IMR-90 (cell line): ENCODE measurements around the gene CFAP90. TPM values are rescaled to one million over a fixed set of nuclear protein-coding genes. Genes with fewer than 3 reads are reported as not detected.

Source experiments
- ATAC-seq: fragments of 200-7000 bp; cut with Tn5 transposase; 2 replicates; pipeline ENCODE4 v1.9.1; 2020; ENCODE audit warnings: low read depth, mild to moderate bottlenecking, moderate library complexity
- BruUV-seq: library from RNA; stranded (reverse); fragments of 400-500 nt; replicated peaks from 2 replicates; lab custom pipeline; 2021; lab: Mats Ljungman, UMichigan
- CTCF ChIA-PET: fragments of 300-600 bp; formaldehyde crosslinking; extraction: SDS; loops from one replicate; lab custom pipeline; 2021; ENCODE audit warnings: antibody characterized with exemption; lab: Yijun Ruan, JAX
- POLR2A ChIA-PET: fragments of 300-600 bp; sonication (Branson Sonifier 250); formaldehyde crosslinking; loops from one replicate; lab custom pipeline; 2022; ENCODE audit warnings: antibody characterized with exemption; ENCODE audit not compliant: unreplicated experiment; lab: Charles Lee
- DNase-seq: peaks from one replicate; pipeline ENCODE4 v3.0.0; 2013
- H2AFZ ChIP-seq: replicated peaks from 2 replicates; pipeline ENCODE3; 2013; ENCODE audit warnings: low read length, mild to moderate bottlenecking; ENCODE audit not compliant: poor library complexity
- H2AK5ac ChIP-seq: 2 replicates; pipeline ENCODE4 v1.6.1; 2013; ENCODE audit warnings: low read depth, low read length, inconsistent platforms
- H2AK9ac ChIP-seq: replicated peaks from 2 replicates; pipeline ENCODE3; 2013; ENCODE audit warnings: mild to moderate bottlenecking, low read depth, low read length, moderate library complexity; ENCODE audit not compliant: poor library complexity
- H2BK120ac ChIP-seq: 2 replicates; pipeline ENCODE4 v1.6.1; 2013; ENCODE audit warnings: low read depth, low read length, inconsistent platforms
- H2BK15ac ChIP-seq: 3 replicates; pipeline ENCODE4 v1.6.1; 2013; ENCODE audit warnings: low read depth, low read length, inconsistent platforms
- H2BK20ac ChIP-seq: 2 replicates; pipeline ENCODE4 v1.6.1; 2013; ENCODE audit warnings: low read depth, mild to moderate bottlenecking, inconsistent platforms, low read length, moderate library complexity
- H2BK5ac ChIP-seq: 2 replicates; pipeline ENCODE4 v1.6.1; 2013; ENCODE audit warnings: mild to moderate bottlenecking, low read depth, low read length, inconsistent platforms; ENCODE audit not compliant: poor library complexity, severe bottlenecking
- H3K14ac ChIP-seq: replicated peaks from 2 replicates; pipeline ENCODE4 v1.6.1; 2013; ENCODE audit warnings: low read depth, low read length, inconsistent platforms
- H3K18ac ChIP-seq: 2 replicates; pipeline ENCODE4 v1.6.1; 2013; ENCODE audit warnings: low read depth, low read length, control low read depth
- H3K23ac ChIP-seq: 2 replicates; pipeline ENCODE4 v1.6.1; 2013; ENCODE audit warnings: low read depth, low read length, inconsistent platforms
- H3K27ac ChIP-seq: 2 replicates; pipeline ENCODE4 v1.5.1; 2013; ENCODE audit warnings: mild to moderate bottlenecking, control low read depth, low read length; ENCODE audit not compliant: insufficient read depth
- H3K27me3 ChIP-seq: 2 replicates; pipeline ENCODE4 v1.6.1; 2013; ENCODE audit warnings: low read length; ENCODE audit not compliant: control insufficient read depth, insufficient read depth
- H3K36me3 ChIP-seq: 2 replicates; pipeline ENCODE4 v1.6.1; 2013; ENCODE audit warnings: low read length, mixed read lengths; ENCODE audit not compliant: control insufficient read depth, insufficient read depth
- H3K4ac ChIP-seq: 2 replicates; pipeline ENCODE4 v1.6.1; 2013; ENCODE audit warnings: low read depth, low read length, inconsistent platforms
- H3K4me1 ChIP-seq: 2 replicates; pipeline ENCODE4 v1.6.1; 2013; ENCODE audit warnings: low read length, mixed read lengths; ENCODE audit not compliant: control insufficient read depth, insufficient read depth
- H3K4me2 ChIP-seq: 2 replicates; pipeline ENCODE4 v1.6.1; 2013; ENCODE audit warnings: low read depth, mild to moderate bottlenecking, control low read depth, low read length, moderate library complexity
- H3K4me3 ChIP-seq: 2 replicates; pipeline ENCODE4 v1.5.1; 2013; ENCODE audit warnings: low read depth, mild to moderate bottlenecking, control low read depth, low read length, moderate library complexity; ENCODE audit not compliant: insufficient read depth
- H3K56ac ChIP-seq: 2 replicates; pipeline ENCODE4 v1.6.1; 2013; ENCODE audit warnings: low read length, inconsistent platforms; ENCODE audit not compliant: insufficient read depth; ENCODE audit errors: extremely low read depth
- H3K79me1 ChIP-seq, 2 experiments: 2 replicates each; pipeline ENCODE4 v1.6.1; 2013; ENCODE audit warnings: low read length in 2 of 2, inconsistent platforms in 1 of 2, low read depth in 1 of 2
- H3K9ac ChIP-seq: 2 replicates; pipeline ENCODE4 v1.6.1; 2013; ENCODE audit warnings: low read depth, low read length, control low read depth
- H3K9me1 ChIP-seq: 2 replicates; pipeline ENCODE4 v1.6.1; 2013; ENCODE audit warnings: low read length, inconsistent platforms; ENCODE audit not compliant: insufficient read depth
- H3K9me3 ChIP-seq: 2 replicates; pipeline ENCODE4 v1.6.1; 2013; ENCODE audit warnings: low read length; ENCODE audit not compliant: control insufficient read depth, insufficient read depth
- H4K20me1 ChIP-seq: 2 replicates; pipeline ENCODE4 v1.6.1; 2013; ENCODE audit warnings: low read length, inconsistent platforms; ENCODE audit not compliant: insufficient read depth
- H4K5ac ChIP-seq: 2 replicates; pipeline ENCODE4 v1.6.1; 2013; ENCODE audit warnings: mild to moderate bottlenecking, low read depth, low read length, control low read depth
- H4K8ac ChIP-seq, 2 experiments: 2 replicates each; pipeline ENCODE4 v1.6.1; 2013; ENCODE audit warnings: low read depth in 2 of 2, low read length in 2 of 2, control low read depth in 1 of 2, inconsistent platforms in 1 of 2
- H4K91ac ChIP-seq: 2 replicates; pipeline ENCODE4 v1.6.1; 2013; ENCODE audit warnings: low read depth, low read length, inconsistent platforms; ENCODE audit not compliant: insufficient read depth
- POLR2A ChIP-seq: IDR thresholded peaks from 2 replicates; pipeline ENCODE4 v1.6.1; 2012; ENCODE audit warnings: mild to moderate bottlenecking, low read depth, low read length
- WGBS, 2 experiments: methylation state at CpG; one replicate each; pipeline versions ENCODE4 v1.1.5 to v1.1.7; 2013; ENCODE audit warnings: missing lambda C conversion rate in 2 of 2; ENCODE audit not compliant: insufficient read length in 1 of 2; ENCODE audit errors: extremely low coverage in 2 of 2; 5-methylcytosine and 5-hydroxymethylcytosine counted together
- dilution Hi-C: fragments of 300-500 bp; cut with HindIII; formaldehyde crosslinking; loops from one replicate; pipeline ENCODE4 v1.14.3; 2018; ENCODE audit warnings: low sequenced_read_pairs; ENCODE audit not compliant: unreplicated experiment
- in situ Hi-C: fragments of 300-500 bp; cut with MboI; formaldehyde crosslinking; loops from 3 replicates; pipeline ENCODE4 v1.14.3; 2019; ENCODE audit warnings: low sequenced_read_pairs, inconsistent platforms, mixed read lengths
- intact Hi-C: fragments of 100-400 bp; cut with micrococcal nuclease; formaldehyde crosslinking; loops from 2 replicates; pipeline ENCODE4 v1.10.0; 2022
- polyA plus RNA-seq, 3 experiments: library from polyadenylated mRNA; depleted of rRNA; stranded (reverse); fragments of >200 nt; gene quantifications; 2 replicates each; pipeline ENCODE4 v1.2.3, GENCODE V29; 2012; ENCODE audit warnings: low replicate concordance in 1 of 3
- total RNA-seq: library from RNA; depleted of rRNA; stranded (reverse); fragments of >200 nt; gene quantifications from 2 replicates; pipeline ENCODE4 v1.2.3, GENCODE V29; 2012

The CFAP90 gene
- total and polyA plus RNA-seq, 2 of the 4 experiments (the other 2 are of a cell fraction), result 0.09 TPM; not detected in 1

GRCh38 chr5:7802855-7803254 is 48.1 kb downstream of the CFAP90 start:
- no CpG with 5 or more reads among the region's 6 CpGs for WGBS, 2 experiments
- Histone ChIP-seq H2AK5ac (no peak overlapping the region), H3K4me1 (no peaks in the 10 kb centered on the region), H2BK5ac (no peak overlapping the region), H4K91ac (no peak overlapping the region), H3K14ac (no peak overlapping the region), H4K5ac (no peak overlapping the region), H3K36me3 (no peaks in the 10 kb centered on the region), H3K9me1 (no peaks in the 10 kb centered on the region), H3K9ac (no peak overlapping the region), H3K79me1 (no peaks in the 10 kb centered on the region), H3K4me3 (no peak overlapping the region), H4K8ac (no peak overlapping the region), H2BK20ac (no peak overlapping the region), H3K9me3 (no peaks in the 10 kb centered on the region), H2AFZ (no peak overlapping the region), H3K27ac (no peak overlapping the region), H3K56ac (no peak overlapping the region), H2AK9ac (no peak overlapping the region), H3K4ac (no peak overlapping the region), H3K27me3 (no peaks in the 10 kb centered on the region), H3K18ac (no peak overlapping the region), H2BK15ac (no peak overlapping the region), H4K20me1 (no peaks in the 10 kb centered on the region), H3K4me2 (no peak overlapping the region), H2BK120ac (no peak overlapping the region), H3K23ac (no peak overlapping the region)
- dilution Hi-C loops, result no loop called here
- ATAC-seq, result no peak
- no TSS peak for BruUV-seq
- ChIA-PET POLR2A (no interaction called here), CTCF (no interaction called here)
- no peak for DNase-seq
- intact Hi-C loops, result no loop called here
- TF ChIP-seq POLR2A, result no peak
- in situ Hi-C loops, result no loop called here
